Prostate gland (tissue), 1 donor: ENCODE data around the gene NAALADL2.

Experiments used
- POLR2A ChIP-seq: fragments of 450-650 bp; IDR thresholded peaks from one replicate; pipeline ENCODE4 v1.6.1; 2016; ENCODE audit warnings: antibody characterized with exemption, mild to moderate bottlenecking
- POLR2AphosphoS5 ChIP-seq: sonication (generic); formaldehyde crosslinking; IDR thresholded peaks from one replicate; pipeline ENCODE4 v1.6.1; 2017; ENCODE audit warnings: antibody characterized with exemption

DNA sequence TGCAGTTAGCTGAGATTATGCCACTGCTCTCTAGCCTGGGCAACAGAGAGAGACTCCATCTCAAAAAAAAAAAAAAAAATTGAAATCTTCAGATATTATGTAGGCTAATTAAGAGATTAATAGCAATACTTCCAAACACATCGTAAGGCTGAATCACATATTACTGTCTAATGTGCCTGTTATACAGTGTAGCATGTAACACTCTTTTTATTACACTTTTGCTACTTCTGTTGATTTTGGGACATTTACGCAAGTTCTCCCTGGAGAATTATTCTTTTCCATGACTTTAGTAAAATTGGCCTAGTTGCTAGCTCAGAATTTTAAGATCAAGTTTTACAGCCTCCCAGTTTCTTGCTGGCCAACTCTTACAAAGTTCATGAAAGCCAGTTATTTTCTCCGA, 605.2 kb downstream of the NAALADL2 start:
- TF ChIP-seq POLR2A (no peak), POLR2AphosphoS5 (no peak)
